Activated CD4-positive, alpha-beta T cell treated with anti-CD3 and anti-CD28 coated beads for 1 hour (primary cell): Measurements from ENCODE around the gene PLEKHS1.
"Not testable (repeated sequence)": the region's sequence is repeated elsewhere in the genome, so short reads cannot be mapped to it uniquely, and the experiment has no call there.

Source experiments
- DNase-seq: peaks from one replicate; pipeline ENCODE4 v3.0.0-alpha.2; 2020

The PLEKHS1 gene

DNA sequence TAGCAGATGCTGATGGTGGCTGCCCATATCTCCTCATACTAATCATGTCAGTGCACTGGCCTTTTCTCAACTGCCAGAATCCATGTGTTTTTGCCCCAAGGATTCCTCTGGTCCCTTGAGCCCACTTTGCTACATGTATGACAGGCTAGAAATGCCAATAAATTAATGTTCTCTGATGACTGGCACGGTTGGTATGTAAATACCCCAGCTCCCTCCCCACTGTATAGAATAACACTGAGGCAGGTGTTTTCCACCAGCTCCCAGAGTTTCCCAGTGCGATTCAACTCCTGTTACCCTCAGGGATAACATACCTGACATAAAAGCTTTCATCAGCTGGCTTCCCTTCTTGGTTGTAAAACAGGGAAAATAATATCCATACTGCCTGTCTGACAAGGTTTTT, 9.0 kb upstream of the PLEKHS1 start:
- DNase-seq: no peak

DNA sequence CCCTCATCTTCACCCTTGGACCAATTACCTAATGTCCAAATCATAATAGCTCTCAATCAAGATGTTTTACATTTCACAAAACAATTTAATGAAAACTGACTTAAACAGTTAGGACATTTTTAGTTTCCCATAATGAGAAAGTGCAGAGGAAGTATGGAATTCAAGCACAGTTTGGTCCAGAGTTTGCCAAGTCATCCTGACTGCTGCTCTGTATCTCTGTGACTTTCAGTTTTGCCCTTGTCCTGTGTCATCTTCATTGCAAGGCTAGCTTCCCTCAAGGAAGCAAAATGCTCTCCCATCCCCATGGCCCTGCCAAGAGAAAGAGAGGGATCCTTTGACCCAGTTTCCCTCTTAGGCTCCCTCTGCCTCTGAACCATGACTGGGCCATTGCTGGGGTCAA, 7.9 kb upstream of the PLEKHS1 start:
- no peak for DNase-seq

DNA sequence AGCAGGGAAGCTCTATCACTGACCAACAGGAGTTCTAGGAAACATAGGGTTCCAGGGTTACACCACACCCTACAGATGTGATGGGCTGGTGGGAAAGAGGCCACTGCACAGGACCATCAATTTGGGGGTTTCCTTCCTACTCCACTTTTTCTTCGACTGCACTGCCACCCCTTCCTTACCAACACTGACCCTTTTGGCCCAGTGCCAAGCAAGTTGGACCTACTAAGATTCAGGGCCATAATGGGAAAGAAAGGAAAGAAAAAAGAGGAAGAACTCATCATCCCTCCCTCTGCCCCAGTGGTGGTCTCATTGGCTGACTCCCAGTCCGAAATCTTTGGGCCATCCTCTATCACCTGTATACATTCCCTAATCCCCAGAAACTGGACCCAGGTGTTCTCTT, 6.1 kb upstream of the PLEKHS1 start:
- no peak for DNase-seq

DNA sequence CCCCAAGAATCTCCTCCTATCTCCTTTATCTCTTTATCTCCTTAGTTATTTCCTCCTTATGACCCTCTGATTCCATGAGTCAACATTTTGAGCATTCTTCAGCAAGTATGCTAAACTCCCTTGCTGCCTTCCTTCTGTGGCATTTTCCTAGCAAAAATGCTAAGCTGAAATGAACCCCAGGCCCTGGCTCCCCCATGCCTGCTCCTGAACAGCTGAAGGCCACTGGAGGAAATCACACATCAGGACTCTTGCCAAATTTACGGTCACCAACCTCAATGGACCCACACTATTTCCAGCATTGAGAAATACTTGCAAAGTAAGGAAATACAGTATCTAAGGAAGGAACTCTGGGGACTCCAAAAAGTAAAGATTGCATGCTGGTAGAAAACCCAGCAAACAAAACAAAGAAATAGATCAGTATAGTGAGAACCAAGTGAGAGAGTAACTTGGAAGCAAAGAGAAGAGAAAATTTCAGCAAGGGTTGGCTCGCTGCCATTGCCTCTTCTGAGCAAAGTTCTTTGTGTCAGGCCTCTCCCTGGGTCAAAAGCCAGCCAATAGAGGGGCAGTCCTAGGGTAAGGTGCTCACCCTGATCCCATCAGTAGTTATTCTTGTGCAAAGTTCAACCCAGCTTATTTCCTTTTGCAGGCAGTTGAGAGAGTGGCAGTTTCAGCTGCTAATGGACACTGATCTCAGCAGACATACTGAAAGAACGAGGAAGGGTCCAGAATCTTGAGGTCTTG, 5.1 kb upstream of the PLEKHS1 start:
- DNase-seq: no peak

DNA sequence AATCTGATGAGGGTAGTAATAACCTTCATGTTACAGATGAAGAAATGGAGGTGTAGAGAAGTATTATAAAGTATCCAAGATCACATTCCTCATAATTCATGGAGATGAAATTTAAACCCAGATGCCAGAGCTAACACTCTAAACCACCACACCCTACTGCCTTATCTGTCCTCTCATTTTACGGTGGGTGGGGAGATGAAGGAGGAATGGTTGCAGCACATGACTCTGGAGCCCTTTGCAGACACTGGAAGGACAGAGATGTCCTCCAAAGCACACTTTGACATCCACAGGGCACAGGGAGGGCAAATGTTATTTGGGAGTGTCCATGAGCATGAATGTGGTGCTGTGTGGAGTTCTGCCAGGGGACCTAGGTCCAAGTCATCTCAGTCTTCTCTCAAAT, 1.1 kb downstream of the PLEKHS1 start:
- no peak for DNase-seq

DNA sequence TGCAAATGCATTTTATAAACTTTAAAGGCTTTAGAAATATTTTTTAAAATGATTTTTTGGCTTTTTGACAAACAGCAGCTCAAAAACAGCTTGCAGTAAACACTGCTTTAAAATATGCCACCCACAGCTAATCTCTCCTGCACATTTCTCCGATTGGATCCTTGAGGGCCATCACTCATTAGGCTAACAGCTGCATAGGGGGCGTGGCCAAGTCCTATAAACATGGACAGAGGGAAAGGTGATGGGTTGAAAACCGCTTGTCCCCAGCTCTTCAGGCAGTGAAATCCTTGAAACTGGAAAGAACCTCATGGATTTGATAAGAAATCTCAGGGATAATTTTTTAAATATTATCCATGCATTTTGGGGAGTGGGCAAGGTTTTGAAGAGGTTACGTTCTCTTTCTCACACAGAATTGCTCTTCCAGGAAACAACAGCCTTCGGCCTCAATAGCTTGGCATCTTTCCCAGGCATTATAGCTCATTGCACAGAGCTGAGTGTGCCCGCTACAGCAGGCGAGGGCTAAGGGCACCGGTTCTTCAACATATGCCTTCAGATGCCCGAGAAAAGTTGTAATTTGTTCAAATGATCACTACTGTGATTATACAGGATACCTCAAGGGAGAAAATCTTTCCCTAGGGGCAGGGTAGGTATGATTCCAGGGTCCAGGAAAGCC, 1.7 kb downstream of the PLEKHS1 start:
- no peak for DNase-seq

DNA sequence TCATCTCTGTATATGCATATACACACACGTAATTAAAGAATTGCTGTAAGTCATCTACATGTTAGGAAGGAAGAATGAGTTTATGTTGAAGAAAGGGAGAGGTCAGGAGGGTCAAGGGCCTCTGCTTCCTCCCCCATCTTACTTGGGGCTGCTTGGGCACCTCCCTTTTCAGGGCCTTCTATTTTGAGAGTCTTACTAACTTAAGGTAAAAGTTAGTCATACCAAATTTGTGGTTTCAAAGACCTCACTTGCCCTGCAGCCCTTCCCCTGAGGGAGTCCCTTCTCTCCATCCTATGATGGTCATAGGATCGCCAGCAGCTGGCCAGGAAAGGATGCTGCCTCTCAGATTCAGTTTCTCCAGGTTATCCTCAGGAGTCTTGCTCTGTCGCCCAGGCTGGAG, 2.6 kb downstream of the PLEKHS1 start:
- no peak for DNase-seq

DNA sequence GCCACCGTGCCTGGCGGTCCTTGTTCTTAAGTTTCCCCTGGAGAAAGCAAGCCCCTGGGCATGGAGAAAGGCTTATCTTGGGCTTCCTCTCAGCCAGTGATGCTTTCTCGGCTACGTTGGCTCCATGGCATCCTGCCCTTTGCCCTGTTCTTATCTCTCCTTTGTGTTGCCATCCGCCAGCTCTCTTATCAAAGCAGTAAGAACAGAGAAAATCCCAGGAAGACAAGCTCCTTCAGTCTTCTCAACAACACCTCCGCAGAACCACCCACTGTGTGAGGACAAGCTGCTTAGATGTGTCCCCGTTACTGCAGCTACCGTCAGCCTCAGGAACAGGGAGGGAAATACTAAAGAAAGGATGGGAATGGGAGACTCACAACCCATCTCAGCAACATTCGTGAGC, 3.3 kb downstream of the PLEKHS1 start:
- DNase-seq: no peak

DNA sequence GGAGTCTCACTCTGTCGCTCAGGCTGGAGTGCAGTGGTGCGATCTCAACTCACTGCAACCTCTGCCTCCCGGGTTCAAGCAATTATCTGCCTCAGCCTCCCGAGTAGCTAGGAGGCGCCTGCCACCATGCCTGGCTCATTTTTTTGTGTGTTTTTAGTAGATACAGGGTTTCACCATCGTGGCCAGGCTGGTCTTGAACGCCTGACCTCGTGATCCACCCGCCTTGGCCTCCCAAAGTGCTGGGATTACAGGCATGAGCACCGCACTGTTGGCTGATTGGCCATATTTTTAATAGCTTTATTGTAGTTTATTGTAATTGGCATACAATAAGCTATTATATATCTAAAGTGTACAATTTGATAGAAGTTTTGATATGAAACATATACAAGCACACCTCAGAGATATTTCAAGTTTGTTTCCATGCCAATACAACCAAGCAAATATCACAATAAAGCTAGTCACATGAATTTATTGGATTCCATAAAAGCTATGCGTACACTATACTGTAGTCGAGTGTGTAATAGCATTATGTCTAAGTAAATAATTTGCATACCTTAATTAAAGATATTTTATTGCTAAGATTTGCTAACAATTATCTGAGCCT, 5.6 kb downstream of the PLEKHS1 start:
- no peak for DNase-seq

DNA sequence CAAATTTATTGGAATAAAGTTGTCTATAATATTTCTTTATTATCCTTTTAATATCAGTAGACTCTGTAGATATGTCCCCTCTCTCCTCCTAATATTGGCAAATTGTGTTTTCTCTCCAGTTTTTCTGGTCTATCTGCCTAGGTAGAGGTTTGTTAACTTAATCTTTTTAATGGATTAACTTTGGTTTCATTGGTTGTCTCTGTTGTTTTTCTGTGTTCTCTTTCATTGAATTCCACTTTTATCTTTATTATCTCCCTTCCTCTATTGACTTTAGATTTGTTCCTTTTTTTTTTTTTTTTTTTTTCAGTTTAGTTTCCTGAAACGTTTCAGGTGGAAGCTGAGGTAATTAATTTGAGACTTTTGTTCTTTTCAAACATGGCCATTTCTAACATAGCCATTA, 10.6 kb downstream of the PLEKHS1 start:
- DNase-seq: no peak

DNA sequence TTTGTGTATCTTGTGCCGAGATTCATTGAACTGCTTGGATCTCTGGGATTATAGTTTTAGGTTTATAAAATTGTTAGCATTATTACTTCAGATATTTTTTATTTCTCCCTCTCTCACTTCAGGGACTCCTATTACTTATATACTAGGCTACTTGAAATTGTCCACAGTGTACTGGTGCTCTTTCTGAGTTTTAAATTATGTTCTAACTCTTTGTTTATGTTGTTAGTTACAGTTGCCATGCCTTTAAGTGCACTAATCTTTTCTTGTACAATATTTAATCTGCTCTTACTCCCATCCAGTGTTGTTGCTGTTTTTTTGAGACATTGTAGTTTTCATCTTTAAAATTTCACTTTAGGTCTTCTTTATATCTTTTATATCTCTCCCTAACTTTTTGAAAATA, 13.1 kb downstream of the PLEKHS1 start:
- no peak for DNase-seq

DNA sequence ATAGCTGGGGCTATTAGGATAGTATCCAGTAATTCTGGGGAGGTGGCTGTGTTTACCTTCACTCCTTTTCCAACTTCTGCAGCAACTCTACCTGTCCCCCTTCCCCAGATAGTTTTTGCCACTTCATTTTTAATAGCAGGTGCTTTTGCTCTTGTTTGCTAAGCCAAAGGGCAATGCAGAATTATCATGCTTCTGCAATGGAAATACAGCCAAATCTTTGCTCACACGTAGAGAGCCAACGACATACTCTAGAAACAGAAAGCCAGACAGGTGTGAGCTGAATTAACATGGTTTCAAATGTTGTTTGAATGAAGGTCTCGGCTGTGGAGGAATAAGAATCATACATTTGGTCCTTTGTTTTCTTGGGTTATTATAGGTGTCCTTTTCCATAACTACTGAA, 14.4 kb downstream of the PLEKHS1 start:
- DNase-seq: no peak

DNA sequence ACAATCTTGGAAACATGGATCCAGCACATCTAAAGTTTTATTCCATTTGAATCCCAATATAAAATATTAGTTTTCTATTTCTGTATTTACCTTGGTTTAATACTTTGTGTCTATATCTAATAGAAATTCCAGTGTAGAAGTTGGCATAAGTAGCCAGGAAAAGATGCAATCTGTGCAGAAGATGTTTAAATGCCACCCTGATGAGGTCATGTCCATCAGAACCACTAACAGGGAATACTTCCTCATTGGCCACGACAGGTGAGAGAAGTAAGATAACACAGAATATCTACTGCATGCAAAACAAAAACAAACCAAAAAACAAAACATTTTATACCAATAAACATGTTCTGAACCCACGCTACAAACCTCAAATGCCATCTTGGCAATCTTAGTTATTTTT, 15.7 kb downstream of the PLEKHS1 start:
- DNase-seq: no peak

DNA sequence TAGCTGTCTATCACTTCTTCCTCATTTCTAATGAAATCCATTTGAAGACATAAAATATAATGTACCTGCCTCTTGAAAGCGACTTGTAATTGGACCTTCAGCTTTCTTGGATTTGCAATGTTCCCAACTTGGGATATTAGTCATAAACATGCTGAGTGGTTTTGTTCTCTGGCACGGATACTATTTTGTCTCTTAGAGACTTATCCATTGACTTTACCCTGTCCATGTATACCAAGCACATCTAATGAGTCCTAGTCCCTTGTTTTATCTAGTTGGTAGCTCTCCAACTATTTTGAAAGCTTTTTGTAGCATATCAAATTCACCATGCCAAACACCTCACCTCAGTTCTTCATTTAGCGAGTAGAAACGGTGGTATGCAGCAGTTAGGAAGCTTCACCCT, 18.9 kb downstream of the PLEKHS1 start:
- DNase-seq: no peak

DNA sequence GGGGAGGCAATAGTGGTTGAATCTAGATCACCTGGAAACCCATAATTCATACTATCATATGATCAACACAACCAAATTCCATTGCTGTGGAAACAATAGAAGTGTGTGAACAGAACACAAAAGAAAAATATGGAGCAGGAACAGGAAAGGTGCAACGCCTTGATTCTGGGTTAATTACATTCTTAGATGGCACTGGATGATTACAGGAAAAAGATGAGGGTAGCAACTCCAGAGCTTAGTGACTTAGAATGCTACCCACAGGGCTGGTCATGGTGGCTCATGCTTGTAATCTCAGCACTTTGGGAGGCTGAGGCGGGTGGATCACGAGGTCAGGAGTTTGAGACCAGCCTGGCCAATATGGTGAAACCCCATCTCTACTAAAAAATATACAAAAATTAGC, 19.6 kb downstream of the PLEKHS1 start:
- DNase-seq: not testable (repeated sequence)

DNA sequence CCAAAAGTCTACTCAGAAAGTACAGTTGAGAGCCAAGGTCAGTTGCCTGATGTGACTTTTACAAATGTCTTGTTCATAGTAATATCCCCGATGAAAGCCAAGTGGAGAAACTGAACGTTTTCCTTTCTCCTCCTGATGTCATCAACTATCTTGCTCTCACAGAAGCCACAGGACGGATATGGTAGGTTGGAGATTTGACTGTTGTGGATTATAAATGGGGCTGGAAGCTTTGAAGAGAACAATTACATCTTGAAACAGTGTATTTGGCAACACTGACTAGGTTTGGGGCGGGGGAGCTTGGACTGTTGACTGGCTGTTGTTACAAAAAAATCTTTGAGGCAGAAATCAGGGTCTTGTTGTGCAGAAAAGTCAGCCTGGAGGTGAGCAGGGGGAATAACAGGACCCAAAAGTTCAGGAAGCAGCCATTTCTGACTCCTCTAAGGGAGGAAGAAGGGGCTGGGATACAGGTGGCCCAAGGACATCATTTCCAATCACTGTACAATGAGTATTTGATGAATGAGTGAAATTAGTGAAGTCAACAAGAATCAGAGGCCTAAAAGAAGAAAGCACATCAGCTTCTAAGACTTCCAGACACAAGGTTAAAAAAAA, 24.3 kb downstream of the PLEKHS1 start:
- DNase-seq: no peak

DNA sequence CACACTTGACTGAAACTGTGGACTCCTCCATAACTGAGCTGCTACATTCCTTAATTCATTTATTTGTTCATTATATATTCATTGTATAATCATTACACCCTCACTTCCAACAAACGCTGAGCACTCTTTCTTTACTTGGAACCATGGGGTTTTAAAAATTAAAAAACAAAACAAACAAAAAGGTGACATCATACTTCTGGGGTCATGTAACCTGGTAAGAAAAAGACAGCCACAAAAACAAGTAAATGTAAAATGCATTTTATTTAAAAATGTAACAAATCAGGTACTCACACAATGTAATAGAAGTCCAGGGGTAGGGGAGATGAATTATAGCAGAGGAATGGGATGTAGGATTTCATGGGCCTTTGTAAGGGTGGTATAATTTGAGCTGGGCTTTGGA, 25.1 kb downstream of the PLEKHS1 start:
- no peak for DNase-seq

DNA sequence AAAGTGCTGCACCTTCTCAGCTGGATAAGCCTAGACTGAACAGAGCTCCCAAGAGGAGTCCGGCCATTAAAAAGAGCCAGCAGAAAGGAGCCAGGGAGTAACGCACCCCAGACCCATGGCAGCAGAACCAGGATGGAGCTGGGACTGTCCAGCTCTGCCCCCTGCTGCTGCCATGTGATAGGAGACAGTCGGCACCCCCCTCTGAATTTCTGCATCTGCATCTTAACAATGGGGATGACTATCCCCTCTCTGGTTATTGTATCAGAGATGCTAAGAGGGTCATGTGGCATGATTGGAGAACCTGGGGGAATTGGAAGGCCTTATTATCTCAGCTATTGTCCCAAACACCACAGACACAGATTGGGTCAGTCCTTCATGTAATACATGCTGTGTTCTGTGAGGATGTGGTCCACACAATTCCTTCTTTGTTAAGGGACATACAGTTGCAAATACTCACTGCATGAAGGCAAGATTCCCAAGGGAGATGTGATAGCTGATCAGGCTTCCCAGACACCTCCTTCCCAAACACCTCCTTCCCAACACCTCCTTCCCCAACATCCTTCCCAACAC, 29.3 kb downstream of the PLEKHS1 start:
- no peak for DNase-seq

DNA sequence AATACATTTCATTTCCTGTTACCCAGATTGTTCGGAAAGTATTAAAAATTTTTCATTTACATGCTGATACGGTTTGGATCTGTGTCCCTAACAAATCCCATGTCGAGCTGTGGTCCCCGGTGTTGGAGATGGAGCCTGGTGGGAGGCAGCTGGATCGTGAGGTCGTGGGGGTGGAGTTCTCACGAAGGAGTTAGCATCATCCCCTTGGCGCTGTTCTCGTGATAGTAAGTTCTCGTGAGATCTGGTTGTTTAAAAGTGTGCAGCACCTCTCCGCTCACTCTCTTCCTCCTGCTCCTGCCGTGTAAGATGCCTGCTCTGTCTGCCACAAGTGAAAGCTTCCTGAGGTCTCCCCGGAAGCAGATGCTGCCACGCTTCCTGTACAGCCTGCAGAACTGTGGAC, 30.9 kb downstream of the PLEKHS1 start:
- no peak for DNase-seq

DNA sequence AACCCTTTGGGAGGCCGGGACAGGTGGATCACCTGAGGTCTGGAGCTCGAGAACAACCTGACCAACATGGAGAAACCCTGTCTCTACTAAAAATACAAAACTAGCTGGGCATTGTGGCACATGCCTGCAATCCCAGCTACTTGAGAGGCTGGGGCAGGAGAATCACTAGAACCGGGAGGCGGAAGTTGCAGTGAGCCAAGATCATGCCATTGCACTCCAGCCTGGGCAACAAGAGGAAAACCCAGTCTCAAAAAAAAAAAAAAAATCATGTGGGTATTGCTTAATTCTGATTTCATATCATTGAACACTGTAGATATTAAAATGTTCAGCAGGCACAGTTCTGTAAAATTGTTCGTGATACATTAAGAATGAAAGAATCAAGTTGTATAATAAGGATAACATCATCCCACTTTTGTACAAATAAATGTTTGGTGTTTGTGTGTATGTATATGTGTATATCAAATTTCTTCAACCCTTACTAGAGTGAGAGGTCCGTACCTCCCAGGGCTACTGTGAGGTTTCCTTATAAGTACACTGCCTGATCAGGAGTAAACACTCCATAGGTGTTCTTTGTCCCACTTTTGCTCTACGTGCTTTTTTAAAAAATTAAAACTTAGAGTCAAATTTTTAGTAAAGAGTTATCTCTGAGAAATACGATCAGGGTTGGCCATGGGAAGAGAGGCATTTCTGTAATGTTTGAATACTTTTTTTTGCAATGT, 31.7 kb downstream of the PLEKHS1 start:
- DNase-seq: no peak

DNA sequence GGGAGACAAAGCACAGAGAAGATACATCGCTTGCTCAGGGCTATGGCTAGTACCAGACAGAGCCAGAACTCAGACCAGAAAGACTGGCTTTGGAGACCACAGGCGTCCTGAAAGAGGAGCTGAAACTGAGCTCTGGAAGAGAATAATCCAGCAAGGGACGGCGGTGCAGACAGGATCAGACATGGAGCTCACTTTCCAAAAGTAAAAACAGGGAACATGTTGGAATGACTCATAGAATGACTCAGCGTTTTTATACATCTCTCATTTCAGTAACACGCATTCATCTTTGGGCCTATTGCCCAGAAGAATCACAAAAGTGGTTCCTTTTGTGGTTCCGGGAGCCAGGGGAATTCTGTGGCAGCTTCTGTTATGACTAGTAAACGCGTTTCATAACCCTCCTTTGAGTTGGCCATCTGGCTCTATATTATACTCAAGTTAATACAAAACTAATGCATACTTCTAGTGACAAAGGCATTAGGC, 37.2 kb downstream of the PLEKHS1 start:
- DNase-seq: no peak

DNA sequence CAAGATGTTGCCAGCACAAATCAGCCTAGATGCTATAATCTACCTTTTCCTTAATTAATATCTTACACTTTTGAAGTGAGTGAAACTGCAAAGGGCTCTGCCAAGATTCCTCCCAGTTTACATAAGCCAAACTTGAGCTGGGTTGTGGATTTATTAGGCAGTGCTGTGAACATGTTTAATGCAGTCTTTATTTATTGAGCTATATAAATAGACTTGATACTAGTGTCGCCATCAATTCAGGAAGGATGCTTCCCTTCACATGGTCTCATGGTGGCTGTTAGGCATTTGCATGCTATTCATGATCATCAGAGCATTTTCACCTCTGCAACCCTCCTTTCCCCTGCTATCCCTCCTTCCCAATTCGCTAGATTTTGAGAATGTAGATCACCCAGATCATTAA, 40.2 kb downstream of the PLEKHS1 start:
- DNase-seq: no peak

DNA sequence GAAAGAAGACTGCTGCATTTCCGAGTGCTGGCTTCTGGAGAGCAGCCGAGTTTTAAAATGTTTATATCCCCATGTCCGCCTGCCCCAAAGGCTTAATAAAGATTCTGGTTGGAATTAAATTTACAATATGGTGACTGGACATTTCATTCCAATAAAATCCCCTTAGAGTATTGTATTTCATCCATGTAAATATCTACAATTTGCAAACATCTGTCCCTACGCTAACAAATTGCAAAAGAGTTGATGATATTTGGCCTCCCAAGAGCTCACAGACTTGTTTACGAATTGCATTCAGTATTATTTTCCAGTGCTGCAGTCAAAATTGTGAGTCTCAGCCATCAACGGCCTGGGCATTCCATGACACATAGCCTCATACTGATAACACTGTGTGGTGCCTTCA, 50.1 kb downstream of the PLEKHS1 start:
- no peak for DNase-seq
